Measurements from ENCODE around the gene FOXN3. TPM values are rescaled to one million over a fixed set of nuclear protein-coding genes. Genes with fewer than 3 reads are reported as not detected.

The FOXN3 gene
- total RNA-seq, 2 donors from 2014 or later = 75.3 to 104 TPM

DNA sequence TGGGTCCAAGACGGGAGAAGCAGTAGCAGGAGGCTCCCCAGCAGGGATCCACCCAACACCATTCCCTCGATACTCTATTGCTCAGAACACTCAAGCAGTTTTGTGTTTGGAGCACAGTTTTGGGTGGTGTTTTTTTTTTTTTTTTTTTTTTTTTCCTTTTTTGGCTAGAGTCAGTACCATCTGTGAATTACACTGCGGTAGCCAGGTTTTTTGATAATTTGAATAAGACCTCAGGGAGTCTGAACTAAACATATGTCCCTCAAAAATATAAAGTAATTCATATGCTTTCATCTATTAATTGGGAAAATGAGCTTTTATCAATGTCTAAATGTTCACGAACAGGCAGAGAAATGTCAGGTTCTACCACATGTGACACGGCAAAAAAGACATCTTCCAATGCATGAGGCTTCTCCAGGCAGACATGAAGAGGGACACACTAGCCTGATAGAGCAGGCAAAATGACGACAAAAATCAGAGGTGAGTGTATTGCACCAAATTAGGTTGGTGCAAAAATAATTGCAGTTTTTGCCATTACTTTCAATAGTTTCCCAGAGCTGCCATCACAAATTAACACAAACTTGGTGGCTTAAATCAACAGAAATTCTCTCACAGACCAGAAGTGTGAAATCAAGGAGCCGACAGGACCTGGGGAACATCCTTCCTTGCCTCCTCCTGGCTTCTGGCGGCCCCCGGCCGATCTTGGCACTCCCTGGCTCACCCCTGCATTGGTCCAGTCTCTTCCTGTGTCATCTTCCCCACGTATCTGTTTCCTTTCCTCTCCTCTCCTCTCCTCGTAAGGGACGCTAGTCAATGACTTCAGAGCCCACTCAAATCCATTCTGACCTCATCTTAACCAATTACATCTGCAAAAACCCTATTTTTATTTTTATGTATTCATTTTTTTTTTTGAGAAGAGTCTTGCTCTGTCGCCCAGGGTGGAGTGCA is 33.9 kb downstream of the FOXN3 start:
- DNase-seq (ENCODE audit: low spot score in 2 of 2) (no peak), ATAC-seq (no peak)
- Mint-ChIP-seq H3K9me3 (peaks cover 14 to 24% of the 10 kb centered on the region in 2 donors), H3K36me3 (peaks cover 20 to 70% of the 10 kb centered on the region in 2 donors), H3K27ac (peak overlapping the region in 1 of 2 donors; percentile 47)

DNA sequence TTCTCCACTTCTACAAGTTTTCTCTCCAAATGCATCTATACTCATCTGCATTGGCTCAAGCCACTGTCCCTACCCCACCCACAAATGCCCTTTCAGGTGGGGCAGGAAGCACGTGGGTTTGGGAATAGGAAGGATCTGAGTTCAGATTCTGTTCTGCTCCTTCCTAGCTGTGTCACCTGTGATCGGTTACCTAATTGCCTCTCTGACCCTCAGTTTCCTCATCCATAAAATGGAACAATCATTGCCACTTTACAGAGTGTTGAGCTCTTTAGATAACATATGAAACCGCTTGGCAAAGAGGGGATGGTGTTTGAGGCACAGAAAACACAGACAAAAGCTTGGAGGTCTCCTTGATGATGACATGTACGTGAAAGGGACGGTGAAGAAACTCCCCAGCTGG is 34.5 kb downstream of the FOXN3 start:
- Mint-ChIP-seq H3K27ac (peak overlapping the region; percentile 5 to 37), H3K9me3 (peaks cover 14 to 24% of the 10 kb centered on the region in 2 donors), H3K36me3 (peaks cover 20 to 70% of the 10 kb centered on the region in 2 donors)
- no peak for DNase-seq (ENCODE audit: low spot score in 2 of 2)
- ATAC-seq = no peak

DNA sequence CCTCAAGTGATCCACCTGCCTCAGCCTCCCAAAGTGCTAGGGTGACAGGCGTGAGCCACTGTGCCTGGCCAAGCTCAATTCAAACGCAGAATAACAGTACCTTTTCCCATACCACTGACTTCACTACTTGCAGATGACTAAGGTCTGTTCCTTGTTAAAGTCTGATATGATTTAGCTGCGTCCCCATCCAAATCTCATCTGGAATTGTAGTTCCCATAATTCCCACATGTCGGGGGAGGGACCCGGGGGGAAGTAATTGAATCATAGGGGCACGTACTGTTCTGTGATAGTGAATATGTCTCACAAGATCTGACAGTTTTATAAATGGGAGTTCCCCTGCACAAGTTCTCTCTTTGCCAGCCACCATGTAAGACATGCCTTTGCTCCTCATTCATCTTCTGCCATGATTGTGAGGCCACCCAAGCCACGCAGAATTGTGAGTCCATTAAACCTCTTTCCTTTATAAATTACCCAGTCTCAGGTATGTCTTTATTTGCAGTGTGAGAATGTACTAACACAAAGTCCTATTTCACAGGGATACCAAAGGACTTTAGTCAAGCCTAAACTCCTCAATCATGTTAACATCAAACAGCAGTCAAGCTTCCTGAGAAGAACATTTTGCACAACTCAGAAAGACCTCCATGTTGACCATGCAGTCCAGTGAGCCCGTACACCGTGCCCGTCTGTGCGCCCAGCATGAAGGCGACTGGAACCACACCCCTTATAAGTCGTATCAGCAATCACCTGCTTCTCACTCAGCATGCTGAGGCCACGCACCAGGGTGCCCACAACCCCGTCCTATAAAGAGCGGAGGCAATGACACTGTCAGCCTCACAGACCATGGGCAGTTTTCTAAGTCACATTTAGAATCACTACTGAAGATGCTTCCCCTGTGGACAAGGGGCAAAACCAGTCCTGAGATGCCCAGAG is 36.9 kb downstream of the FOXN3 start:
- Mint-ChIP-seq H3K27ac (no peak overlapping the region), H3K36me3 (peaks cover 20 to 72% of the 10 kb centered on the region in 2 donors), H3K9me3 (peaks cover 14 to 24% of the 10 kb centered on the region in 2 donors)
- DNase-seq (ENCODE audit: low spot score in 2 of 2) = no peak
- ATAC-seq = no peak

DNA sequence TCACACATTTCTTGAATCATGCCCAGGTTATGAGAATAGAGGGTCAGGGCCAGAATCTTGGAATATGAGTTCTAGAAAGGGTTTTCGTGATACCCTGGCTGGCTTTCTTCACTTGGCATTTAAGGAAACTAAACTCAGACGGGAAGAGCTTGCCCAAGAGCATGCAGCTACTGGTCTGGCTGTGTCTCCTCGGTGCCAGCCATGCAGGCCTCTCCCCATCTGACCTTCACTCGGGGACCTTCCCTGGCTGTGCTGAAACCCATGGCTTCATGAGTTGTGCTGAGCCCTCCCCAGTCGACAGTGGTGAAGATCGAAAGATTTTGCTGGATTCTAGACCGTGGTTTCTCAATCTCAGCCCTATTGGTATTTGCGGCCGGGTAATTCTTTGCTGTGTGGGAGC is 38.0 kb downstream of the FOXN3 start:
- H3K27ac Mint-ChIP-seq = no peak overlapping the region
- H3K9me3 Mint-ChIP-seq = peaks cover 14 to 24% of the 10 kb centered on the region in 2 donors
- peaks cover 20 to 71% of the 10 kb centered on the region in 2 donors for H3K36me3 Mint-ChIP-seq
- ATAC-seq (no peak), DNase-seq (ENCODE audit: low spot score in 2 of 2) (no peak)

DNA sequence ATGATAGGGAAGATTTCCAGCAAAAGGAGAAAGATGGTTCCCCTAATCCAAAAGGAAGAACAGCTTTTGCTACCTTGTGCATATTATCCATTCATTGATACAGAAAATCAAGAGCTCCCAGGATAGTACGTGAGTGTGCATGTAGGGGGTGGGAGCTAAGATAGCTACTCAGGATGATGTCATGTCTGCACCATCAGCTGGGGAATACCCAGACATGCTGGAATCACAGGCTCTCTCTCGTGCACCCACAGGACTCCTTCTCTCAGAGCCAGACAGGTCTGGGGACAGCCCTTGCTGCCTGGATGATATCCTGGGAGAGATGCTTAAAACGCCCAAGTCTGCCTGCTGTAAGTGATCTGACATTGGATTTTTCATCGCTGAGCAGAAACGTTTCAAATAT is 38.9 kb downstream of the FOXN3 start:
- no peak for DNase-seq (ENCODE audit: low spot score in 2 of 2)
- peaks cover 20 to 64% of the 10 kb centered on the region in 2 donors for H3K36me3 Mint-ChIP-seq
- no peak overlapping the region for H3K27ac Mint-ChIP-seq
- ATAC-seq = peak; percentile 75 to 99
- H3K9me3 Mint-ChIP-seq = peaks cover 14 to 18% of the 10 kb centered on the region in 2 donors

DNA sequence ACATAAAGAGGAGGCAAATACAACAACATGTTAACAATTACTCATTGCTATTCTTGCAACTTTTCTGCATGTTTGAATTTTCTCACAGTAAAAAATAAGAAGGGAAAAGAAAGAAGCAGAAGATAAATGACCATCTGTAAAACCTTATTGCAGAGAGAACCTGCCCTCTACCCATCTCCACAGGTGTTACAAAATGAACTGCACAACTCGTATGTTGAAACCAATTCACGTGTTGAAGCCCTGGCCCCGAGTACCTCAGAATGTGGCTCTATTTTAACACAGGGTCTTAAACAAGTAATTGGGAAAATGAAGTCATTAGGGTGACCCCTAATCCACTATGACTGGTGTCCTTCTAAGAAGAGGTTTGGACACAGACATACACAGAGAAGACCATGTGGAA is 39.5 kb downstream of the FOXN3 start:
- peaks cover 13 to 14% of the 10 kb centered on the region in 2 donors for H3K9me3 Mint-ChIP-seq
- peaks cover 19 to 64% of the 10 kb centered on the region in 2 donors for H3K36me3 Mint-ChIP-seq
- H3K27ac Mint-ChIP-seq = no peak overlapping the region
- DNase-seq (ENCODE audit: low spot score in 2 of 2) = no peak
- no peak for ATAC-seq

DNA sequence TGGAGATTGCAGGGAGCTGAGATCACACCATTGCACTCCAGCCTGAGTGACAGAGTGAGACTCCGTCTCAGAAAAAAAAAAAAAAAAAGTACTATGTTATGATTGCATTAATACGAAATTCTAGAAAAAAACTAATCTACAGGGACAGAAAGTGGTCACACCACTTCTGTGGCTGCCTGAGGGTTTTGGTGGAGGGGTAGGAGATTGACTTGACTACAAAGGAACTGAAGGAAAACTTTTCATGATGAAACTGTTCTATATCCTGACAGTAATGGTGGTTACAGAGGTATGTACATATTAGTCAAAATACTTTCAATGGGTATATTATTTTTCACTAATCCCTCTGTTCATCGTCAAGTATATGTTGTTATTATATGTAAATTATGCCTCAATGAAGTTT is 42.1 kb downstream of the FOXN3 start:
- Mint-ChIP-seq H3K36me3 (peaks cover 10 to 73% of the 10 kb centered on the region in 2 donors), H3K9me3 (peaks cover 0 to 3% of the 10 kb centered on the region in 2 donors), H3K27ac (no peak overlapping the region)
- ATAC-seq (peak in 1 of 2 donors; percentile 63), DNase-seq (ENCODE audit: low spot score in 2 of 2) (no peak)

DNA sequence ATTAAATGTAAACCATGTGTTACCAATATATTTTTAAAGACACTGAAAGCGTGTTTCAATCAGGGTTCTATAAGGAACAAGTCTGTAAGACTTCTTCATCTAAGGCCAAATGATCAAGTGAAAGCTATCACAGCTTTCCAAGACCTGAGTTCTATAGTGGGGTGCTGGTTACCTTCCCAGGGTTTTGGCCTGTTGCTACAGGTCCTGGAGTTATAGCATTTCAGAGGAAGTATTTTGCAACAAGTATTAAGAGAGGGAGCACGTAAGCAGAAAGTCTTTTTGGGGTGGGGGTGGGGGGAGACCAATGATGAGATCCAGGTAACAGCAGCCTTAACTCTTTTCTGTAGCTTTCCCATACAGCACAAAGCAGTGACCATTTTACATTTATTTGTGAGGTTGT is 43.8 kb downstream of the FOXN3 start:
- no peak overlapping the region for H3K27ac Mint-ChIP-seq
- peaks cover 13 to 75% of the 10 kb centered on the region in 2 donors for H3K36me3 Mint-ChIP-seq
- DNase-seq (ENCODE audit: low spot score in 2 of 2) (no peak), ATAC-seq (no peak)
- H3K9me3 Mint-ChIP-seq = peaks cover 0 to 3% of the 10 kb centered on the region in 2 donors

DNA sequence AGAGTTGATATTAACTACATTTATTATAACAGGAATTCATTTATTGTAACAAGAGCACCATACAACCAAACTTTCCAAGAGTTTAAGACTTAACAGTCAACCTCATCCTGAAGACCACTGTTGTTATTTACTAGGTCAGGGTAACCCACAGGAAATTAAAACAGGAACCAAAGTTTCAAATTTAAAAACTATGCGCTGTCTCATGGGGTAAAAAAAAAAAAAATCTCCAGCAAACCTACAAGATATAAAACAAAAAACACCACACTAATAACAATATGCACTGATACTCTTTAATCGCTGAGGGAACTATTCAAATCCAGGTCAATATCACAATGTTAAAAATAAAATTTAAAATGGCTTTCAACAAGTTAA is 44.5 kb downstream of the FOXN3 start:
- DNase-seq (ENCODE audit: low spot score in 2 of 2) = no peak
- no peak for ATAC-seq
- H3K36me3 Mint-ChIP-seq = peaks cover 13 to 73% of the 10 kb centered on the region in 2 donors
- H3K27ac Mint-ChIP-seq = no peak overlapping the region
- peaks cover 0 to 3% of the 10 kb centered on the region in 2 donors for H3K9me3 Mint-ChIP-seq

DNA sequence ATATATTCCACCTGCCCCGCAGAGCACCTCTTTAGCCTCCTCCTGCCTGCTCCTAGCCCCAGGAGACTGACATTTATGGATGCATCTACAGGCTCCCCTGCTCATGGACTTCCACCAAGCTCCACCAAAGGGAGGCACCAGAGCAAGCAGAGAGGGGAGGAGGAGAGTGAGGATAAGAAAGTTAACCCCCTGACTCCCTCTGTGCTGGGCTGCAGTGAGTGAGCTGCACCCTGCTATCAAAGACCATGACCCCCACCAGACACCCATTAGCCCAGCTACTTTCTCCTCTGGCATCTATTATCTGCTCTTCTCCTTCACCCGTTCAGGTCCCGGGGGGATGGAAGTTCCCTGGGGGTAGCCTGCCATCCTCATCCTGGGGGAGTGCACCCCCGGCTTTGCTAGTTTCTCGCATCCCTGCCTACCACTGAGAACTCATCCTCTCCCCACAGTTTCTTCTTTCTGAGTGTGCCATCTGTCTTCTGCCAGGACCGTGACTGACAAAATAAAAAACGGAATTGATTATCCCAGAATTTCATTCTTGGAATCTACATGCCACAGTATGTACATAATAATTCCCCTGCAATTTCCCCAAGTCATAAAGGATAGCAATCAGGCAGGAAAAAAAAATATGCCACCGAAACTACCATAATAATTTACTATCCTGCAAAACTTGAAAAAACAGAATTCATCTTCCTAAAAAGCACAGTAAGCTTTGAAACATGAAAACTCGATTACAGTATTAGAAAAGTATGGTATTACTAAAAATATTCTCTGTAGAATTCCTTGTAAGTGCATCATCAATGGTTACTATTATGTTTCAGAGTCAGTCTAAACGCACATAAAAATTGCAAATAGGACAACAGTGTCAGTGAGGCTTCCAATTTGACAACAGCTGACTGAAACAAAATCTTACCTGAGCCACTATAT is 45.2 kb downstream of the FOXN3 start:
- no peak for ATAC-seq
- H3K9me3 Mint-ChIP-seq = peaks cover 0 to 9% of the 10 kb centered on the region in 2 donors

DNA sequence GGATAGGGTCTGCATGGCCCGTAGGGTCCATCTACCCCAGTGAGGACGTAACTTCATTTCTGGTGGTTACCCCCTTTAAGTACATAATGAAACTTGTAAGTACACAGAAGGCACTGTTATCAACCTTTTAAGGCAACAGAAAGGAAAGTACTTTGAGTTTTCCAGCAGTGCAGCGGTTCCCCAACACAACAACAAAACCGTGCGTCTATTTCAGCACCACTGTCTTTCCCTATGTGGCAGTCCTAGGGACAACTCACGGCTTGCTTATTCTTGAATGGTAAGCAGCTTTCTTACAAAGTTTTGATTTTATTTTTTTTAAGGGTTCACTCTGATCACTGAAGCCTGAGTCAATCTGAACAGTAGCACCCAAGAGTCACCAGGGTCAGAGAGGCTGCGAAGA is 46.3 kb downstream of the FOXN3 start:
- no peak for ATAC-seq

More for the DNA sequence above, 45.2 kb downstream of the FOXN3 start:
- DNase-seq (ENCODE audit: low spot score in 2 of 2) = no peak
- H3K36me3 Mint-ChIP-seq = peaks cover 13 to 73% of the 10 kb centered on the region in 2 donors
- H3K27ac Mint-ChIP-seq = peak overlapping the region; percentile 3 to 66

DNA sequence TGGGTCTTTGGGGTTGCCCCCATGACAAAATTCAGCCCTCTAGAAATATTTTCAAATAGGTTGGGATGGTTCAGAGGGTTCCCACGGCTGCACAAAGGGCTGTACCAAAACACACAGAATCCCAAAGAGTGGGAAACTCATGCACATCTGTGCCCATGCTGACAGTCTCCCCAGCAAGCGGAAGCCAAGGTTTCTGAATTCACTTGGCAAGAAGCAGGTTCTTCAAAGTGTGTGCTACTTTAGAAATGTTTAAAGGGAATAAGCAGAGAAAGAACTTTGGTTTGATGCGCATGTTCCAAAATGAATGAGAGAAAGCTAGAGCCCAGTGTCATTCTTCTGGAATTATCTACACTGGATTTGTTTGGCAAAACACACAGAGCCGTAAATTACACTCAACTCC is 46.7 kb downstream of the FOXN3 start:
- peak overlapping the region; percentile 25 to 44 for H3K27ac Mint-ChIP-seq
- peaks cover 13 to 71% of the 10 kb centered on the region in 2 donors for H3K36me3 Mint-ChIP-seq

More for the DNA sequence above, 46.3 kb downstream of the FOXN3 start:
- H3K27ac Mint-ChIP-seq = peak overlapping the region in 1 of 2 donors; percentile 44
- H3K36me3 Mint-ChIP-seq = peaks cover 13 to 72% of the 10 kb centered on the region in 2 donors
- H3K9me3 Mint-ChIP-seq = peaks cover 0 to 9% of the 10 kb centered on the region in 2 donors
- DNase-seq (ENCODE audit: low spot score in 2 of 2) = no peak

DNA sequence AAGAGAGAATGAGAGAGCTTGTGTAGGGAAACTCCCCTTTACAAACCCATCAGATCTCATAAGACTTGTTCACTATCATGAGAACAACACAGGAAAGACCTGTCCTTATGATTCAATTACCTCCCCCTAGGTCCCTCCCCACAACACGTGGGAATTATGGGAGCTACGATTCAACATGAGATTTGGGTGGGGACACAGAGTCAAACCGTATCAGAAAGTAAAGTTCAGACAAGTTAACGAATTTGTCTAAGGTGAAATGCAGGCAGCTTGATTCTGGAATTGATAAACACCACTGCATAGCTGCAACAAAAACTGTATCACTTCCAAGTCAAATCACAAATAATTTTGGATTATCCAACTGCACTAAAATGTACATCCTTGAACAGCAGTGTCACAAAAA is 47.4 kb downstream of the FOXN3 start:
- Mint-ChIP-seq H3K36me3 (peaks cover 13 to 64% of the 10 kb centered on the region in 2 donors), H3K9me3 (peaks cover 0 to 9% of the 10 kb centered on the region in 2 donors), H3K27ac (peak overlapping the region in 1 of 2 donors; percentile 25)
- DNase-seq (ENCODE audit: low spot score in 2 of 2) (no peak), ATAC-seq (no peak)

More for the DNA sequence above, 46.7 kb downstream of the FOXN3 start:
- DNase-seq (ENCODE audit: low spot score in 2 of 2) (no peak), ATAC-seq (no peak)
- H3K9me3 Mint-ChIP-seq = peaks cover 0 to 9% of the 10 kb centered on the region in 2 donors

DNA sequence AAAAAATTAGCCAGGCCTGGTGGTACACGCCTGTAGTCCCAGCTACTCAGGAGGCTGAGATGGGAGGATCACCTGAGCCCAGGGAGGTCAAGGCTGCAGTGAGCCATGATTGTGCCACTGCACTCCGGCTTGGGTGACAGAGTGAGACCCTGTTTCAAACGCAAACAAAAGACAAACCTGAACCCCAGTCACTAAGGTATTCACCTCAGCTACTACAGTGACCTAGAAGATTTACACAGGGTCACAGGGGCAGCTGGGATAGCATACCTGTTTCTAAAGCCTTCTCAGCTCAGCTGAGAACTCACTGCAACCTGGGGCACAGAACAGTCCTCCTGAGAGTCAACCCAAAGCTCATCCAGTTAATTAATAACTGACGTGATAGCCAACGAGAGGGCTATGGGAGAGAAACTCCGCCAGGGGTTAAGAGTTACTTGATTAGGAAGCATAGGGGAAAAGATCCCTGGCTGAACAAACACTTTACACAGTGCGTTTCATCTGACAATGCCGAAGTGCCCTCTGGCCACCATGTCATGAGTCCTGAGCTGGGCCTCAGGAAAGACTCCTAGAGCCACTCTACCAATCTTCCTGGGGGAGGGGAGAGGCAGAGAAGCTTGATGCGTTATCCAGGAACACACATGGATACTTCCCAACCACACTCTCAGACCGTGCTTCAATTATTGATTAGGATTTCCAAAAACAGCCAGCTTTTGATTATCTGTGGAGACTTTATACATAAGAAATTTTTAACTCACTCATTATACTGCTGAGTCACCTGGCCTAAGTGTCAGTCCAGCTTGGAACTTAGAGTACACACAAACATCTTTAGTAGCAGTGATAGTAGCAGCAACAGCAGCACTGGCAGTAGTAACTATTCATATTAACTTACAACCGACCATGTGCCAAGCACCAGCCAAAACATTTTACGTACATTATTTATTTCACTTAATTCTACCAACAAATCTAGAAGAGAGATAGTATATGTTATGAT is 48.2 kb downstream of the FOXN3 start:
- DNase-seq (ENCODE audit: low spot score in 2 of 2) = no peak
- H3K9me3 Mint-ChIP-seq = peaks cover 0 to 9% of the 10 kb centered on the region in 2 donors
- H3K36me3 Mint-ChIP-seq = peaks cover 13 to 59% of the 10 kb centered on the region in 2 donors
- ATAC-seq = no peak
- peak overlapping the region; percentile 14 to 25 for H3K27ac Mint-ChIP-seq

DNA sequence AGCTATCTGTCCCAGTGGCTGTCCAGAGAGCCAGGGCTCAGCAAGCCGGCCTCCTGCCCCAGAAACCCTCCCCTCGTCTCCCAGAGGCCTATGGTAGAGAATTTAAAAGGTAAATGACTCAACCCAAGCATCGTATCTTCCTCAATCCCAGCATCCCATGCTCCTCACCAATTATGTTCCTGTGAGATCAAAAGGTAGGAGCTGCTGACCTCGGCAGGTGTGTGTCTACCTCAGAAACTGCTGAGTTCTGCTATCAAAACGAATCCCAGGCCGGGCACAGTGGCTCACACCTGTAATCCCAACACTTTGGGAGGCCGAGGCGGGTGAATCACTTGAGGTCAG is 49.3 kb downstream of the FOXN3 start:
- peak overlapping the region; percentile 25 to 60 for H3K27ac Mint-ChIP-seq

More for the DNA sequence above, 49.3 kb downstream of the FOXN3 start:
- Mint-ChIP-seq H3K9me3 (peaks cover 0 to 9% of the 10 kb centered on the region in 2 donors), H3K36me3 (peaks cover 19 to 62% of the 10 kb centered on the region in 2 donors)
- no peak for ATAC-seq
- no peak for DNase-seq (ENCODE audit: low spot score in 2 of 2)

Measured in activated naive CD4-positive, alpha-beta T cell treated with anti-CD3 and anti-CD28 coated beads, Interleukin-2, amount 50 U/mL, for 72 hours (primary cell).